ENCODE results near the gene SGTB. TPM values are rescaled to one million over a fixed set of nuclear protein-coding genes. Genes with fewer than 3 reads are reported as not detected.
"Not testable (repeated sequence)": the region's sequence is repeated elsewhere in the genome, so short reads cannot be mapped to it uniquely, and the experiment has no call there.

SGTB gene
- total and polyA plus RNA-seq, 11 donors = 1.8 to 14.4 (median 6.5) TPM

GRCh38 chr5:65624025-65624570, 97.8 kb downstream of the SGTB start, which contains the start of gene TRIM23:
TSS of gene TRIM23 (minus strand) at chr5:65624333. CDS start at chr5:65624274, 59 bp downstream.
- Histone ChIP-seq H3K36me3 (peaks cover 0 to 12% (median 7%) of the 10 kb centered on the region in 9 donors), H3K4me1 (peaks cover 0 to 37% (median 29%) of the 10 kb centered on the region in 12 donors), H3K9me3 (no peaks in the 10 kb centered on the region), H3K4me3 (peak within 1 kb of the TSS; percentile 60 to 96 (median 76)), H3K27ac (peak within 1 kb of the TSS; percentile 65 to 94 (median 91)), H3K27me3 (no peaks in the 10 kb centered on the region)
- ATAC-seq (peak; percentile 98 to 99 (median 99)), DNase-seq (peak; percentile 93 to 95 (median 94))
- WGBS, 4 donors = 0 to 1% (median 0%) methylated on average over 23 to 32 of the region's 32 CpGs
- intact Hi-C loops (cut with DNase I) = no loop called here
- TF ChIP-seq POLR2A (IDR thresholded peaks at IDR 0.05) = peak in 1 of 2 donors; percentile 40
- TF ChIP-seq CTCF (IDR thresholded peaks at IDR 0.05) = no peak

DNA sequence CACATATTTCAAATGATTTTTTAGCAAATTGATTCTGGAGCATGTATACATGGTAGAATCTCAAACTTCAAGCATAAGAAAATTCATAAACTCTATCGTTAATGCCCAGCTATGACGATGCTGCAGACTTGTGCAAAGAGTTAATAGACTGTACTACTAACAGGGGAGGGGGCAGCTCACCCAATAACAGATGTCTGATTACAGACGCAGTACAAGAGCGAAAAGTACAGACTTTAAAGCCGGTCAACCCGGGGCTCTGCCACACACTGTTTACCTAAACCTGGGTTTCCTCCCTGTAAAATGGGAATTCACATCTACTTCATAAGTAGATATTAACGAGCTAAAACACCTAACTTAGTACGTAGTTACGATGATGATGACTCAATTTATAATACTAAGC, 98.4 kb downstream of the SGTB start:
- Histone ChIP-seq H3K27me3 (no peaks in the 10 kb centered on the region), H3K27ac (peak overlapping the region in 11 of 12 donors; percentile 65 to 94 (median 91)), H3K4me3 (peak overlapping the region; percentile 60 to 96 (median 76)), H3K9me3 (no peaks in the 10 kb centered on the region), H3K4me1 (peaks cover 0 to 42% (median 29%) of the 10 kb centered on the region in 12 donors), H3K36me3 (peaks cover 0 to 6% (median under 1%) of the 10 kb centered on the region in 9 donors)
- DNase-seq (no peak), ATAC-seq (no peak)
- TF ChIP-seq POLR2A (IDR thresholded peaks at IDR 0.05) = no peak
- WGBS, 4 donors = 4 to 8% (median 5%) methylated on average over 9 of the region's 9 CpGs
- intact Hi-C loops (cut with DNase I) = no loop called here

GRCh38 chr5:65621961-65622360, 99.9 kb downstream of the SGTB start:
- H3K27me3 ChIP-seq; H3K27ac ChIP-seq; DNase-seq; H3K9me3 ChIP-seq; ATAC-seq; intact Hi-C loops (cut with DNase I): not testable (repeated sequence)
- 77 to 84% (median 82%) methylated on average over 4 of the region's 4 CpGs for WGBS, 4 donors
- Histone ChIP-seq H3K4me3 (peak overlapping the region in 1 of 12 donors; percentile 76), H3K4me1 (peaks cover 0 to 48% (median 29%) of the 10 kb centered on the region in 12 donors), H3K36me3 (peaks cover 0 to 15% (median 1%) of the 10 kb centered on the region in 9 donors)

DNA sequence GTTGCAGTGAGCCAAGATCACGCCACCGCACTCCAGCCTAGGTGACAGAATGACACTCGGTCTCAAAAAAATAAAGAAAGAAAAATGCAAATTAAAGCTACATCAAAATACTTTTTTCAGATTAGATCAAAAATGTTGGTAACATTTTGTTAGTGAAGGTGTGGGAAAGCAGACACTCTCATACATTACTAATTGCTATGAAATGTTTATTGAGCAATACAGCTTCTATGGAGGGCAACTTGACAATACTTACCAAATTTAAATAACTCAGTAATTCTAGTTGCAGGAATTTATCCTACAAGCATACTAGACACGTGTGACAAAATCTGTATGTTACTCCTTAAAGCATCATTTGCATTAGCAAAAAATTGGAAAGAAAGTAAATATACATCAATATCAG, 101.9 kb downstream of the SGTB start:
- H3K4me3 ChIP-seq = no peak overlapping the region
- no peak overlapping the region for H3K27ac ChIP-seq
- peaks cover 0 to 34% (median 19%) of the 10 kb centered on the region in 9 donors for H3K36me3 ChIP-seq
- no peak for ATAC-seq
- TF ChIP-seq POLR2A (IDR thresholded peaks at IDR 0.05) = no peak
- no peak for TF ChIP-seq CTCF (IDR thresholded peaks at IDR 0.05)
- no peak for DNase-seq
- peaks cover 0 to 40% (median 19%) of the 10 kb centered on the region in 12 donors for H3K4me1 ChIP-seq
- intact Hi-C loops (cut with DNase I) = no loop called here
- 89 to 95% (median 91%) methylated on average over 4 of the region's 4 CpGs for WGBS, 4 donors
- no peaks in the 10 kb centered on the region for H3K27me3 ChIP-seq
- no peaks in the 10 kb centered on the region for H3K9me3 ChIP-seq

Other genes starting within 250 kb of the SGTB start
- gene ADAMTS6, start 240.2 kb downstream of the SGTB start, total RNA-seq = 1 to 10 TPM; 1.5 to 4.3 (median 3.4) TPM
- under 1 TPM; 0.28 to 0.72 TPM for gene ADAMTS6, start 240.2 kb downstream of the SGTB start, polyA plus RNA-seq
- gene CENPK, start 158.9 kb downstream of the SGTB start, total RNA-seq = 1 to 10 TPM in 3 of 9 donors, under 1 TPM in 4, not detected in 2; 0.32 to 6.9 (median 0.79) TPM
- gene CENPK, start 158.9 kb downstream of the SGTB start, polyA plus RNA-seq = under 1 TPM; 0.65 to 0.78 TPM
- gene PPWD1, start 158.8 kb downstream of the SGTB start, total RNA-seq = 10 to 100 TPM; 13.4 to 20.1 (median 16.1) TPM
- 10 to 100 TPM in 1 of 2 donors, 1 to 10 TPM in 1; 10.0 to 14.0 TPM for gene PPWD1, start 158.8 kb downstream of the SGTB start, polyA plus RNA-seq
- 10 to 100 TPM; 11.6 to 22.9 (median 17.8) TPM for gene TRIM23, start 97.8 kb downstream of the SGTB start, total RNA-seq
- 1 to 10 TPM; 4.5 to 9.3 TPM for gene TRIM23, start 97.8 kb downstream of the SGTB start, polyA plus RNA-seq
- gene SHLD3, start 97.1 kb downstream of the SGTB start, total RNA-seq = 1 to 10 TPM; 1.3 to 2.4 (median 1.9) TPM
- 1 to 10 TPM; 2.7 to 2.8 TPM for gene SHLD3, start 97.1 kb downstream of the SGTB start, polyA plus RNA-seq
- 10 to 100 TPM in 8 of 9 donors, 1 to 10 TPM in 1; 9.5 to 24.8 (median 18.7) TPM for gene TRAPPC13, start 97.1 kb downstream of the SGTB start, total RNA-seq
- 10 to 100 TPM; 10.9 to 14.1 TPM for gene TRAPPC13, start 97.1 kb downstream of the SGTB start, polyA plus RNA-seq
- 10 to 100 TPM in 6 of 9 donors, 1 to 10 TPM in 3; 5.3 to 28.2 (median 14.7) TPM for gene NLN, start 96 bp upstream of the SGTB start, total RNA-seq
- gene NLN, start 96 bp upstream of the SGTB start, polyA plus RNA-seq = 1 to 10 TPM; 1.6 to 5.3 TPM
- 10 to 100 TPM; 28.4 to 59.1 (median 41.3) TPM for gene ERBIN, start 204.5 kb upstream of the SGTB start, total RNA-seq
- gene ERBIN, start 204.5 kb upstream of the SGTB start, polyA plus RNA-seq = 10 to 100 TPM in 1 of 2 donors, 1 to 10 TPM in 1; 6.7 to 17.7 TPM